Adrenal gland (tissue), 5 donors: ENCODE measurements around the gene LRRC59.

Experiments used
- CTCF ChIP-seq, 6 experiments: fragments of 450-650 bp in 4 of 6; fragments of 200-600 bp in 2 of 6; sonication (generic) in 1 of 6; IDR thresholded peaks; 1 replicate in 5 of 6; 2 replicates in 1 of 6; pipeline versions ENCODE4 v1.5.1 to v1.8.0; 2016 to 2021; ENCODE audit warnings: antibody characterized with exemption in 6 of 6, mild to moderate bottlenecking in 2 of 6, moderate library complexity in 1 of 6
- POLR2A ChIP-seq, 2 donors: fragments of 450-650 bp; IDR thresholded peaks; one replicate each; pipeline ENCODE4 v1.6.1; 2017; ENCODE audit warnings: antibody characterized with exemption in 2 of 2, mild to moderate bottlenecking in 2 of 2, moderate library complexity in 1 of 2
- donor health status: DM: no; HTN: no; CAD: no.

- TF ChIP-seq CTCF (IDR thresholded peaks at IDR 0.05): no peak
- no peak for TF ChIP-seq POLR2A (IDR thresholded peaks at IDR 0.05)
Measured at GRCh38 chr17:50397919-50398285, 579 bp upstream of the LRRC59 start.
